H1 (cell line): ENCODE results near the gene AURKB.

ENCODE experiments used
- ATF3 ChIP-seq: IDR thresholded peaks from 2 replicates; pipeline ENCODE4 v1.6.1; 2011; ENCODE audit warnings: low read depth, mild to moderate bottlenecking, low read length; ENCODE audit not compliant: insufficient read depth
- CBX5 ChIP-seq: fragments of 300-800, 300-1000 bp; sonication (generic); IDR thresholded peaks from 2 replicates; pipeline ENCODE4 v1.7.1; 2016; ENCODE audit warnings: antibody characterized with exemption, low read length, low read depth
- CEBPB ChIP-seq: IDR thresholded peaks from 2 replicates; pipeline ENCODE4 v1.6.1; 2012; ENCODE audit warnings: low read depth, low read length
- CHD7 ChIP-seq: fragments of 300-600 bp; sonication (generic); IDR thresholded peaks from 2 replicates; pipeline ENCODE4 v1.7.1; 2012; ENCODE audit warnings: low read length, moderate library complexity, mild to moderate bottlenecking, inconsistent platforms; ENCODE audit not compliant: insufficient replicate concordance
- CTCF ChIP-seq, 3 experiments: IDR thresholded peaks; 1 replicate in 2 of 3; 2 replicates in 1 of 3; pipeline versions ENCODE4 v1.5.1 to v1.6.1; 2011; ENCODE audit warnings: low read length in 3 of 3, mild to moderate bottlenecking in 3 of 3, inconsistent platforms in 2 of 3, low read depth in 1 of 3, moderate library complexity in 1 of 3; ENCODE audit not compliant: insufficient read depth in 1 of 3; ENCODE audit errors: control extremely low read depth in 1 of 3
- EZH2 ChIP-seq: fragments of 200-600 bp; sonication (generic); IDR thresholded peaks from 2 replicates; pipeline ENCODE4 v1.7.1; 2012; ENCODE audit warnings: low read depth, mild to moderate bottlenecking, moderate library complexity, low read length, inconsistent platforms; ENCODE audit not compliant: severe bottlenecking
- MAFK ChIP-seq: IDR thresholded peaks from 2 replicates; pipeline ENCODE4 v1.6.1; 2012; ENCODE audit warnings: low read depth, mild to moderate bottlenecking, improper control_type of control experiment, low read length
- POLR2A ChIP-seq, 2 experiments: IDR thresholded peaks; 1 replicate in 1 of 2; 2 replicates in 1 of 2; pipeline ENCODE4 v1.6.1; 2011; ENCODE audit warnings: low read depth in 2 of 2, low read length in 2 of 2, mild to moderate bottlenecking in 2 of 2; ENCODE audit errors: control extremely low read depth in 1 of 2
- POLR2AphosphoS5 ChIP-seq: IDR thresholded peaks from 2 replicates; pipeline ENCODE4 v1.6.1; 2011; ENCODE audit warnings: low read depth, low read length
- RXRA ChIP-seq: IDR thresholded peaks from 2 replicates; pipeline ENCODE4 v1.6.1; 2011; ENCODE audit warnings: low read depth, mild to moderate bottlenecking, low read length, moderate library complexity; ENCODE audit not compliant: insufficient read depth
- SIN3A ChIP-seq, 2 experiments: IDR thresholded peaks in 1 of 2; conservative IDR thresholded peaks in 1 of 2; 2 replicates each; pipeline ENCODE4 v1.6.1; 2011 to 2012; ENCODE audit warnings: low read length in 2 of 2, improper control_type of control experiment in 1 of 2, low read depth in 1 of 2, mild to moderate bottlenecking in 1 of 2
- SUZ12 ChIP-seq: fragments of 200-600 bp; sonication (generic); IDR thresholded peaks from 2 replicates; pipeline ENCODE4 v1.6.1; 2012; ENCODE audit warnings: mild to moderate bottlenecking, inconsistent platforms, low read length, moderate library complexity, mixed read lengths
- TAF7 ChIP-seq: optimal IDR thresholded peaks from 2 replicates; pipeline ENCODE3; 2011; ENCODE audit warnings: low read depth, mild to moderate bottlenecking, inconsistent platforms, low read length, moderate library complexity, borderline replicate concordance
- TEAD4 ChIP-seq: IDR thresholded peaks from 2 replicates; pipeline ENCODE4 v1.6.1; 2012; ENCODE audit warnings: low read depth, low read length, inconsistent platforms, mixed read lengths

- TF ChIP-seq POLR2A (IDR thresholded peaks at IDR 0.05; ENCODE audit: control extremely low read depth in 1 of 2, low read depth in 2 of 2, low read length in 2 of 2) (no peak), TEAD4 (no peak), TAF7 (no peak), EZH2 (no peak), CTCF (IDR thresholded peaks at IDR 0.05; ENCODE audit: control extremely low read depth in 1 of 3, insufficient read depth in 1 of 3, low read depth in 1 of 3, low read length in 3 of 3) (no peak), CHD7 (peak; percentile 52), CEBPB (no peak), ATF3 (no peak), MAFK (no peak), POLR2AphosphoS5 (no peak), SIN3A (conservative IDR thresholded peaks at IDR 0.05 in 1 of 2, IDR thresholded peaks at IDR 0.05 in 1 of 2; ENCODE audit: low read depth in 1 of 2, low read length in 2 of 2) (no peak), SUZ12 (no peak), RXRA (no peak), CBX5 (no peak)
These were observed 24.0 kb downstream of the AURKB start for GRCh38 chr17:8186446-8186786.
